Endodermal cell (in vitro differentiated cells): ENCODE measurements around the gene ALDH1L1. TPM values are rescaled to one million over a fixed set of nuclear protein-coding genes. Genes with fewer than 3 reads are reported as not detected.
"Not testable (repeated sequence)": the region's sequence is repeated elsewhere in the genome, so short reads cannot be mapped to it uniquely, and the experiment has no call there.

ENCODE experiments used
- DNase-seq: peaks from one replicate; pipeline ENCODE4 v3.0.0-alpha.2; 2017
- H3K27ac ChIP-seq: 2 replicates; pipeline ENCODE4 v1.5.1; 2013; ENCODE audit warnings: mild to moderate bottlenecking, low read depth, low read length, moderate library complexity
- H3K27me3 ChIP-seq: 2 replicates; pipeline ENCODE4 v1.6.1; 2013; ENCODE audit warnings: mild to moderate bottlenecking, low read length, moderate library complexity; ENCODE audit not compliant: insufficient read depth, control insufficient read depth, poor library complexity, severe bottlenecking
- H3K36me3 ChIP-seq: 2 replicates; pipeline ENCODE4 v1.7.0; 2013; ENCODE audit warnings: mild to moderate bottlenecking, low read length, moderate library complexity; ENCODE audit not compliant: control insufficient read depth, insufficient read depth
- H3K4me1 ChIP-seq: one replicate; pipeline ENCODE4 v1.7.0; 2013; ENCODE audit warnings: low read length; ENCODE audit not compliant: control insufficient read depth, insufficient read depth
- H3K4me3 ChIP-seq: 2 replicates; pipeline ENCODE4 v1.5.1; 2013; ENCODE audit warnings: mild to moderate bottlenecking, low read length, moderate library complexity
- H3K9ac ChIP-seq: 2 replicates; pipeline ENCODE4 v1.6.1; 2013; ENCODE audit warnings: mild to moderate bottlenecking, low read length, moderate library complexity; ENCODE audit not compliant: poor library complexity, severe bottlenecking; ENCODE audit errors: extremely low read depth
- H3K9me3 ChIP-seq: 2 replicates; pipeline ENCODE4 v1.6.1; 2013; ENCODE audit warnings: mild to moderate bottlenecking, low read length, moderate library complexity; ENCODE audit not compliant: control insufficient read depth
- H3K27ac Mint-ChIP-seq: 2 replicates; pipeline ENCODE4 v1.8.0; 2020; ENCODE audit warnings: mixed read lengths
- H3K27me3 Mint-ChIP-seq: 2 replicates; pipeline ENCODE4 v1.8.0; 2021; ENCODE audit warnings: mild to moderate bottlenecking, mixed read lengths; ENCODE audit not compliant: insufficient read depth
- H3K36me3 Mint-ChIP-seq: 2 replicates; pipeline ENCODE4 v1.8.0; 2020; ENCODE audit warnings: low read depth, mixed read lengths
- H3K4me1 Mint-ChIP-seq: 2 replicates; pipeline ENCODE4 v1.8.0; 2020; ENCODE audit warnings: mixed read lengths
- H3K4me3 Mint-ChIP-seq: 2 replicates; pipeline ENCODE4 v1.8.0; 2020; ENCODE audit warnings: mild to moderate bottlenecking, moderate library complexity, mixed read lengths
- H3K9me3 Mint-ChIP-seq: 2 replicates; pipeline ENCODE4 v1.8.0; 2020; ENCODE audit warnings: mild to moderate bottlenecking, mixed read lengths
- WGBS, 2 experiments: methylation state at CpG; one replicate each; pipeline versions ENCODE4 v1.1.5 to v1.1.7; 2013; ENCODE audit warnings: missing lambda C conversion rate in 2 of 2, mixed read lengths in 1 of 2; ENCODE audit not compliant: insufficient coverage in 1 of 2, insufficient read length in 1 of 2; 5-methylcytosine and 5-hydroxymethylcytosine counted together
- total RNA-seq, 2 donors: library from RNA; stranded (reverse); fragmentation: NEBNext Ultra II Directional in 1 of 2; extraction: Animal tissue kit (Norgen Biotek cat#: 25700) in 1 of 2; gene quantifications; 2 replicates in 1 of 2; 3 replicates in 1 of 2; pipeline ENCODE4 v1.2.1, GENCODE V29; 2021
- TF ChIP-seq, protein P1 (sequence below): fragments of 200-600 bp; sonication (generic); conservative IDR thresholded peaks from 2 replicates; pipeline ENCODE4 v1.5.0; 2021; ENCODE audit warnings: antibody characterized with exemption, mild to moderate bottlenecking

ALDH1L1 gene
- total RNA-seq, 2 donors from 2014 or later: 1.0 to 1.6 TPM

DNA sequence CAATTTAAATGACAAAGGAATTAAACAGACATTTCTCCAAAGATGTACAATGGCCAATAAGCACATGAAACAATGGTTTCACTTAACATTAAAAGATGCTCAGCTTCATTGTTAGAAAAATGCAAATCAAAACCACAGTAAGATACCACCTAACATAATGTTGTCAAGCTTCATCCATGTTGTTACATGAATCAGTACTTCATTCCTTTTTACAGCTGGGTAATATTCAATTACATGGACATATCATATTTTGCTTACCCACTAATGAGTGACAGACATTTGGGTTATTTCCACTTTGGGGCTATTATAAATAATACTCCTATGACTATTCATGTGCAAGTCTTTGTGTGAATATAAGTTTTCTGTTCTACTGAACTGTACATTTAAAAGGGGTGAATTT, 104.2 kb downstream of the ALDH1L1 start:
- H3K9me3 Mint-ChIP-seq: peaks cover 35% of the 10 kb centered on the region

DNA sequence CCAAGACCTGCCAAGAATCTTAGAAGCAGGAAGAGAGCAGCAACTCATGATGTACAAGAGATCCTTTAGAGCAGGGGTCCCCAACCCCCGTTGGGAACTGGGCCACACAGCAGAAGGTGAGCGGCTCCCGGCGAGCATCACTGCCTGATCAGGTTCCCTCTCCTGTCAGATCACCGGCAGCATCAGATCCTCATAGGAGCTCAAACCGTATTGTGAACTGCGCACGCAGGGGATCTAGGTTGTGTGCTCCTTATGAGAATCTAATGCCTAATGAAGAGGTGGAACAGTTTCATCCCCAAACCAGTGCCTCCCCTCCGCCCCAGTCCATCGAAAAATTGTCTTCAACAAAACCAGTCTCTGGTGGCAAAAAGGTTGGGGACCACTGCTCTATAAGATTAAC, 110.2 kb downstream of the ALDH1L1 start:
- Histone ChIP-seq H3K27me3 (no peaks in the 10 kb centered on the region), H3K4me3 (no peak overlapping the region), H3K9me3 (peaks cover 56% of the 10 kb centered on the region), H3K27ac (no peak overlapping the region), H3K9ac (no peak overlapping the region), H3K36me3 (peaks cover 23% of the 10 kb centered on the region), H3K4me1 (peaks cover 11% of the 10 kb centered on the region)
- DNase-seq: no peak
- Mint-ChIP-seq H3K9me3 (peaks cover 53% of the 10 kb centered on the region), H3K4me1 (peaks cover 15% of the 10 kb centered on the region), H3K36me3 (peaks cover 39% of the 10 kb centered on the region), H3K27ac (no peak overlapping the region), H3K27me3 (peaks cover 11% of the 10 kb centered on the region), H3K4me3 (no peak overlapping the region)
- TF ChIP-seq, protein P1, sequence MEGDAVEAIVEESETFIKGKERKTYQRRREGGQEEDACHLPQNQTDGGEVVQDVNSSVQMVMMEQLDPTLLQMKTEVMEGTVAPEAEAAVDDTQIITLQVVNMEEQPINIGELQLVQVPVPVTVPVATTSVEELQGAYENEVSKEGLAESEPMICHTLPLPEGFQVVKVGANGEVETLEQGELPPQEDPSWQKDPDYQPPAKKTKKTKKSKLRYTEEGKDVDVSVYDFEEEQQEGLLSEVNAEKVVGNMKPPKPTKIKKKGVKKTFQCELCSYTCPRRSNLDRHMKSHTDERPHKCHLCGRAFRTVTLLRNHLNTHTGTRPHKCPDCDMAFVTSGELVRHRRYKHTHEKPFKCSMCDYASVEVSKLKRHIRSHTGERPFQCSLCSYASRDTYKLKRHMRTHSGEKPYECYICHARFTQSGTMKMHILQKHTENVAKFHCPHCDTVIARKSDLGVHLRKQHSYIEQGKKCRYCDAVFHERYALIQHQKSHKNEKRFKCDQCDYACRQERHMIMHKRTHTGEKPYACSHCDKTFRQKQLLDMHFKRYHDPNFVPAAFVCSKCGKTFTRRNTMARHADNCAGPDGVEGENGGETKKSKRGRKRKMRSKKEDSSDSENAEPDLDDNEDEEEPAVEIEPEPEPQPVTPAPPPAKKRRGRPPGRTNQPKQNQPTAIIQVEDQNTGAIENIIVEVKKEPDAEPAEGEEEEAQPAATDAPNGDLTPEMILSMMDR: no peak
- 97 to 100% methylated on average over 6 to 10 of the region's 10 CpGs for WGBS, 2 experiments

More for the DNA sequence above, 104.2 kb downstream of the ALDH1L1 start:
- Histone ChIP-seq H3K36me3 (peaks cover 11% of the 10 kb centered on the region), H3K27me3 (no peaks in the 10 kb centered on the region), H3K9ac (no peak overlapping the region), H3K4me1 (no peaks in the 10 kb centered on the region), H3K27ac (no peak overlapping the region), H3K4me3 (no peak overlapping the region), H3K9me3 (peaks cover 48% of the 10 kb centered on the region)
- no peak for DNase-seq
- Mint-ChIP-seq H3K27ac (no peak overlapping the region), H3K4me3 (no peak overlapping the region), H3K27me3 (no peaks in the 10 kb centered on the region), H3K4me1 (peaks cover 3% of the 10 kb centered on the region), H3K36me3 (peaks cover 28% of the 10 kb centered on the region)
- TF ChIP-seq, protein P1: no peak

DNA sequence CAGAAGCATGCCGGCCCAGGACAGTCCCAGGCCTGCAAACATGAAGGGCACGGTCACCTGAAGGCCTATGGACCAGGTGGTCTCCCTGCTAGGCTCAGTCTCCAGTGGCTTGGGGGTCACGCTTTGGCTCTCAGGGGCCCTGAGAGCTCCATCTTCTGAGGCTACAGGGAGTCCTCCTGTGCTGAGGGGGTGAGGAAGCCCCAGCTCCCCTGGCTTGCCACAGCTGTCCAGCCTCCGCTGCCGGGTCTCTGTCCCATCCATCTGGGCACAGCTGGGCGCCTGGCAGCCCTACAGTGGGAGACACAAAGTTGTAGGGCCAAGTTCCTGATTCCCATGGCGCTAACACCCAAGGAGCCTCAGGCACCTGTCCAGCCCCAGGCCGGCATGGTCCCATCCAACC, 112.4 kb downstream of the ALDH1L1 start:
- TF ChIP-seq, protein P1: no peak
- H3K27me3 Mint-ChIP-seq: peaks cover 18% of the 10 kb centered on the region
- no peak for DNase-seq
- peaks cover 39% of the 10 kb centered on the region for H3K36me3 Mint-ChIP-seq
- peaks cover 42% of the 10 kb centered on the region for H3K9me3 Mint-ChIP-seq
- Histone ChIP-seq H3K27ac (no peak overlapping the region), H3K36me3 (peaks cover 31% of the 10 kb centered on the region), H3K4me3 (peak overlapping the region; percentile 66), H3K4me1 (peaks cover 17% of the 10 kb centered on the region), H3K9ac (no peak overlapping the region), H3K9me3 (peaks cover 35% of the 10 kb centered on the region), H3K27me3 (no peaks in the 10 kb centered on the region)
- peaks cover 20% of the 10 kb centered on the region for H3K4me1 Mint-ChIP-seq
- no peak overlapping the region for H3K4me3 Mint-ChIP-seq
- no peak overlapping the region for H3K27ac Mint-ChIP-seq
- 94 to 98% methylated on average over 6 to 8 of the region's 8 CpGs for WGBS, 2 experiments

DNA sequence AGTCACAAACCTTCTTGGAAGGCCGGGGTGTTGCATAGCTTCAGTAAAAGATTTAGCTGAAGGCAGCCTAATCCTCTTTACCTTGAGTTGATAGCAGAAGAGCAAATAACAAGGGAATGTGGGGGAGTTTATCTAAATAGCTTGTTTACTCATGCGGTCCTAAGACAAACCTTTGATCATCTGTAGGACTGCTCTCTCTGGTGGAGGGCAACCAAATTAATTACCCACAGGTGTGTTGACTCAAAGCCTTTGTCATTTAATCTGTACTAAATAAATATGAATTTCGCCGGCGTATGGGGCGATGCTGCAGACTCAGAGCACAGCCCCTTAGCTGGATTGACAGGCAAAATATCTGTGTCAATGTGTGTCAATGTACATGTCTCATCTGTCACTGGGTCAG, 113.7 kb downstream of the ALDH1L1 start:
- WGBS, 2 experiments: 46 to 78% methylated on average over 6 of the region's 6 CpGs
- Mint-ChIP-seq H3K4me1 (peaks cover 20% of the 10 kb centered on the region), H3K27me3 (peaks cover 18% of the 10 kb centered on the region)

More for the DNA sequence above, 113.7 kb downstream of the ALDH1L1 start:
- H3K4me1 ChIP-seq: peaks cover 17% of the 10 kb centered on the region
- H3K4me3 ChIP-seq: peak overlapping the region; percentile 46
- H3K4me3 Mint-ChIP-seq: peak overlapping the region; percentile 21
- H3K27me3 ChIP-seq, DNase-seq, H3K27ac ChIP-seq, H3K9ac ChIP-seq: not testable (repeated sequence)
- peaks cover 24% of the 10 kb centered on the region for H3K9me3 ChIP-seq
- peaks cover 23% of the 10 kb centered on the region for H3K36me3 ChIP-seq
- peak overlapping the region; percentile 10 for H3K27ac Mint-ChIP-seq
- H3K9me3 Mint-ChIP-seq: peaks cover 35% of the 10 kb centered on the region
- peaks cover 31% of the 10 kb centered on the region for H3K36me3 Mint-ChIP-seq
